Measurements from ENCODE around the gene HSD17B2.
"Not testable (repeated sequence)": the region's sequence is repeated elsewhere in the genome, so short reads cannot be mapped to it uniquely, and the experiment has no call there.

Gene HSD17B2

GRCh38 chr16:82034981-82035612 is at the start of gene HSD17B2:
Gene HSD17B2 (plus strand): TSS chr16:82035253. CDS start chr16:82035425, 172 bp downstream.
- no peak for DNase-seq

- no peak for DNase-seq
Observed at GRCh38 chr16:81987121-81987520, 47.9 kb upstream of the HSD17B2 start.

GRCh38 chr16:81987706-81988105 is 47.3 kb upstream of the HSD17B2 start:
- no peak for DNase-seq

GRCh38 chr16:81992859-81993258 is 42.2 kb upstream of the HSD17B2 start:
- DNase-seq, result no peak

- DNase-seq, result no peak
Observed at GRCh38 chr16:81994485-81994884, 40.6 kb upstream of the HSD17B2 start.

GRCh38 chr16:81995651-81996050 is 39.4 kb upstream of the HSD17B2 start:
- DNase-seq, result no peak

- DNase-seq, result no peak
Observed at GRCh38 chr16:81996664-81997509, 38.2 kb upstream of the HSD17B2 start.

GRCh38 chr16:81997738-81998137 is 37.3 kb upstream of the HSD17B2 start:
- DNase-seq, result no peak

GRCh38 chr16:82002831-82003230 is 32.2 kb upstream of the HSD17B2 start:
- DNase-seq, result no peak

- DNase-seq, result no peak
Observed at GRCh38 chr16:82004601-82005000, 30.5 kb upstream of the HSD17B2 start.

GRCh38 chr16:82005027-82005830 is 29.8 kb upstream of the HSD17B2 start:
- no peak for DNase-seq

GRCh38 chr16:82006036-82006435 is 29.0 kb upstream of the HSD17B2 start:
- DNase-seq, result no peak

- no peak for DNase-seq
Observed at GRCh38 chr16:82007189-82007588, 27.9 kb upstream of the HSD17B2 start.

- no peak for DNase-seq
Observed at GRCh38 chr16:82008957-82009592, 26.0 kb upstream of the HSD17B2 start.

GRCh38 chr16:82009789-82010188 is 25.3 kb upstream of the HSD17B2 start:
- DNase-seq, result not testable (repeated sequence)

- no peak for DNase-seq
Observed at GRCh38 chr16:82010649-82011048, 24.4 kb upstream of the HSD17B2 start.

GRCh38 chr16:82011199-82011641 is 23.8 kb upstream of the HSD17B2 start, which contains the start of gene SDR42E1:
Gene SDR42E1 (minus strand): TSS chr16:82011470. CDS start chr16:82000858, 10,612 bp downstream.
- DNase-seq, result no peak

- no peak for DNase-seq
Observed at GRCh38 chr16:82013139-82013538, 21.9 kb upstream of the HSD17B2 start.

- DNase-seq, result no peak
Observed at GRCh38 chr16:82016263-82016662, 18.8 kb upstream of the HSD17B2 start.

GRCh38 chr16:82016964-82017363 is 18.1 kb upstream of the HSD17B2 start:
- no peak for DNase-seq

- no peak for DNase-seq
Observed at GRCh38 chr16:82017911-82018568, 17.0 kb upstream of the HSD17B2 start.

- no peak for DNase-seq
Observed at GRCh38 chr16:82019535-82019934, 15.5 kb upstream of the HSD17B2 start.

All from NCI-H187 (cell line).